ENCODE data around the gene KLF6. TPM values are rescaled to one million over a fixed set of nuclear protein-coding genes. Genes with fewer than 3 reads are reported as not detected.

Gene KLF6
- total RNA-seq, 1 donor from 2014 or later = 144 TPM

- peaks cover 18 to 44% of the 10 kb centered on the region in 2 donors for H3K4me1 ChIP-seq
- no peak overlapping the region for H3K27ac ChIP-seq
- no peaks in the 10 kb centered on the region for H3K36me3 ChIP-seq
- intact Hi-C loops (cut with DNase I) = no loop called here
- no peak overlapping the region for H3K4me3 ChIP-seq
- no peaks in the 10 kb centered on the region for H3K9me3 ChIP-seq
- DNase-seq (ENCODE audit: low spot score in 2 of 2) = peak in 1 of 2 donors; percentile 38
- TF ChIP-seq, protein P1, sequence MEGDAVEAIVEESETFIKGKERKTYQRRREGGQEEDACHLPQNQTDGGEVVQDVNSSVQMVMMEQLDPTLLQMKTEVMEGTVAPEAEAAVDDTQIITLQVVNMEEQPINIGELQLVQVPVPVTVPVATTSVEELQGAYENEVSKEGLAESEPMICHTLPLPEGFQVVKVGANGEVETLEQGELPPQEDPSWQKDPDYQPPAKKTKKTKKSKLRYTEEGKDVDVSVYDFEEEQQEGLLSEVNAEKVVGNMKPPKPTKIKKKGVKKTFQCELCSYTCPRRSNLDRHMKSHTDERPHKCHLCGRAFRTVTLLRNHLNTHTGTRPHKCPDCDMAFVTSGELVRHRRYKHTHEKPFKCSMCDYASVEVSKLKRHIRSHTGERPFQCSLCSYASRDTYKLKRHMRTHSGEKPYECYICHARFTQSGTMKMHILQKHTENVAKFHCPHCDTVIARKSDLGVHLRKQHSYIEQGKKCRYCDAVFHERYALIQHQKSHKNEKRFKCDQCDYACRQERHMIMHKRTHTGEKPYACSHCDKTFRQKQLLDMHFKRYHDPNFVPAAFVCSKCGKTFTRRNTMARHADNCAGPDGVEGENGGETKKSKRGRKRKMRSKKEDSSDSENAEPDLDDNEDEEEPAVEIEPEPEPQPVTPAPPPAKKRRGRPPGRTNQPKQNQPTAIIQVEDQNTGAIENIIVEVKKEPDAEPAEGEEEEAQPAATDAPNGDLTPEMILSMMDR (IDR thresholded peaks at IDR 0.05) = no peak
- H3K27me3 ChIP-seq = no peaks in the 10 kb centered on the region
Observed at GRCh38 chr10:3750854-3751253, 34.2 kb downstream of the KLF6 start.

- TF ChIP-seq, protein P1 (IDR thresholded peaks at IDR 0.05) = no peak
- peaks cover 15 to 39% of the 10 kb centered on the region in 2 donors for H3K4me1 ChIP-seq
- H3K27ac ChIP-seq = peak overlapping the region; percentile 58 to 79
- peak in 1 of 2 donors; percentile 67 for DNase-seq (ENCODE audit: low spot score in 2 of 2)
- no peaks in the 10 kb centered on the region for H3K9me3 ChIP-seq
- no peaks in the 10 kb centered on the region for H3K27me3 ChIP-seq
- no peaks in the 10 kb centered on the region for H3K36me3 ChIP-seq
- intact Hi-C loops (cut with DNase I) = no loop called here
- peak overlapping the region; percentile 40 to 54 for H3K4me3 ChIP-seq
Observed at GRCh38 chr10:3750006-3750816, 34.8 kb downstream of the KLF6 start.

- intact Hi-C loops (cut with DNase I) = loop anchor here (10.0 kb wide), 1 partner anchor 285 kb away; no protein-coding TSS in a partner anchor
- H3K4me3 ChIP-seq = peak overlapping the region; percentile 40 to 54
- peak overlapping the region; percentile 58 to 79 for H3K27ac ChIP-seq
- no peaks in the 10 kb centered on the region for H3K27me3 ChIP-seq
- H3K36me3 ChIP-seq = no peaks in the 10 kb centered on the region
- TF ChIP-seq, protein P1 (IDR thresholded peaks at IDR 0.05) = no peak
- peak in 1 of 2 donors; percentile 82 for DNase-seq (ENCODE audit: low spot score in 2 of 2)
- H3K4me1 ChIP-seq = peaks cover 13 to 32% of the 10 kb centered on the region in 2 donors
- H3K9me3 ChIP-seq = no peaks in the 10 kb centered on the region
Observed at GRCh38 chr10:3749600-3749999, 35.4 kb downstream of the KLF6 start.

GRCh38 chr10:3749011-3749410 is 36.0 kb downstream of the KLF6 start:
- peak overlapping the region; percentile 58 to 79 for H3K27ac ChIP-seq
- H3K4me3 ChIP-seq = no peak overlapping the region
- intact Hi-C loops (cut with DNase I) = loop anchor here (10.0 kb wide), 1 partner anchor 284 kb away; no protein-coding TSS in a partner anchor

DNA sequence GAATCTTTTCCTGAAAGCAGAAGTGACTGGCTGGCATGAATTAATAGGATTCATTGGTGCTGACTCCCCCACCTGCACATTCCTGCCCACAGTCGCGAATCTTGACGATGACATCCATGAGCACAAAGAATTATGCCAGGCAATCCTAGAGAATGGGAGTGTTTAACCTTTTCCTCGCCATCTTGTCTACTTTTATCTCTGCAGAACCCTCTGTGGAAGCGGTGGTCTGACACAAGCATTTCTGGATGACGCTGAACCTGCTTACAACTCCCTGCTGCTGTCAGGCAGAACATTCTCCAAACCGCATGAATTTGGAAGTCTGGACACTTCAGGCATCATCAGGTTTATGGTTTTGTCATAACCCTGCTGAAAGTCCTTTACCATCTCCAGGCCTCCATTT is 36.5 kb downstream of the KLF6 start:
- H3K4me3 ChIP-seq = no peak overlapping the region
- peak overlapping the region; percentile 58 to 79 for H3K27ac ChIP-seq
- intact Hi-C loops (cut with DNase I) = loop anchor here (10.0 kb wide), 1 partner anchor 284 kb away; no protein-coding TSS in a partner anchor
- TF ChIP-seq, protein P1 (IDR thresholded peaks at IDR 0.05) = no peak
- peaks cover 13 to 28% of the 10 kb centered on the region in 2 donors for H3K4me1 ChIP-seq
- no peaks in the 10 kb centered on the region for H3K9me3 ChIP-seq
- no peaks in the 10 kb centered on the region for H3K36me3 ChIP-seq
- no peaks in the 10 kb centered on the region for H3K27me3 ChIP-seq
- peak in 1 of 2 donors; percentile 45 for DNase-seq (ENCODE audit: low spot score in 2 of 2)

More at GRCh38 chr10:3749011-3749410, 36.0 kb downstream of the KLF6 start:
- DNase-seq (ENCODE audit: low spot score in 2 of 2) = peak in 1 of 2 donors; percentile 54
- no peaks in the 10 kb centered on the region for H3K27me3 ChIP-seq
- TF ChIP-seq, protein P1 (IDR thresholded peaks at IDR 0.05) = no peak
- H3K36me3 ChIP-seq = no peaks in the 10 kb centered on the region
- H3K9me3 ChIP-seq = no peaks in the 10 kb centered on the region
- peaks cover 13 to 28% of the 10 kb centered on the region in 2 donors for H3K4me1 ChIP-seq

Measured in ascending aorta (tissue), 2 donors.